ENCODE measurements around the gene PEX6.
"Not testable (repeated sequence)": the region's sequence is repeated elsewhere in the genome, so short reads cannot be mapped to it uniquely, and the experiment has no call there.

The PEX6 gene

DNA sequence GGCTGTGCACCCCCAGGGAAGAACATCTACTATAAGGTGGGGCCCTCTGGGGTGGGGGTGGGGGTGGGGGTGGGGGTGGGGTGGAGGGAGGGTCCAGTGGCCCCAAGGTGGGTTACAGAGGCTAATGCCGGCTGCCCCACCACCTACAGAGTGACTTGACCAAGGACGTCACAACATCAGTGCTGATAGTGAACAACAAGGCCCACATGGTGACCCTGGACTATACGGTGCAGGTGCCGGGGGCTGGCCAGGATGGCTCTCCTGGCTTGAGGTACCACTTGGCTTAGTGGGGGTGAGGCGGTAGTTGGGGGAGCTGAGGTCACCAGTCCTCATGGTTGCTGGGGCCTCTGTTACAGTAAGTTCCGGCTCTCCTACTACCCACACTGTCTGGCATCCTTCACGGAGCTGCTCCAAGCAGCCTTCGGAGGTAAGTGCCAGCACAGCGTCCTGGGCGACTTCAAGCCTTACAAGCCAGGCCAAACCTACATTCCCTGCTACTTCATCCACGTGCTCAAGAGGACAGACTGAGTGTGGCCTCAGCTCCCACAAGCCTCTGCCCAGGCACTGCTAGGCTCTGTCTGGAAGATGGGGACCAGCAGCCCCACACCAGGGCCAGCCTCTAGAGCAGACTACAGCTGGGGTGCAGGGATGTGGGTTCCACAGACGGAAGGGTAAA is 15.7 kb downstream of the PEX6 start:
- no peak for DNase-seq

DNA sequence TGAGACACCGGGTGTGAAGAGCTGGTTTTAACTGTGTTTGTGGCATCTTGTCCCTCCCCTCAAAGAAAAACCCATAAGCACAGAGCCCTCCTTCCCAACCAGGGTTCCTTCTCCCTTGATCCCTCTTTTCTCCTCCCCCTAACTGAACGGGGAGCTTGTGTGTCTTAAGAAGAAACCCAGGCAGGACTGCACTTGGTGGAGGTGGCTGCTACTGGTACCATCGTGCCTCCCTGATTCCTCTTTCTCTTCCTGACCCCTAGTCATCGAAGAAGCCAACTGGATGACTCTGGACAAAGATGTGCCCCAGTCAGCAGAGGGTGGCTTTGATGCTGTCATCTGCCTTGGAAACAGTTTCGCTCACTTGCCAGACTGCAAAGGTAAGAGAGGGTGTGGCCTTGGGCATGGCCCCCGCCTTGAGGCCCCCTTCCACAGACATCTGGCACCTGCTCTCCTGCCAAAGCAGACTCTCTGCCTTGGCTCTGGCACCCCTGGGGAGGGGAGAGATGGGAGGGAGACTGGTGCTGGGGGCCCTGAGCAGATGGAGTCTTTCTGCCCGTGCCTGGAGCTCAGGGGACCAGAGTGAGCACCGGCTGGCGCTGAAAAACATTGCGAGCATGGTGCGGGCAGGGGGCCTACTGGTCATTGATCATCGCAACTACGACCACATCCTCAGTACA is 16.3 kb downstream of the PEX6 start:
- DNase-seq: peak; percentile 72

DNA sequence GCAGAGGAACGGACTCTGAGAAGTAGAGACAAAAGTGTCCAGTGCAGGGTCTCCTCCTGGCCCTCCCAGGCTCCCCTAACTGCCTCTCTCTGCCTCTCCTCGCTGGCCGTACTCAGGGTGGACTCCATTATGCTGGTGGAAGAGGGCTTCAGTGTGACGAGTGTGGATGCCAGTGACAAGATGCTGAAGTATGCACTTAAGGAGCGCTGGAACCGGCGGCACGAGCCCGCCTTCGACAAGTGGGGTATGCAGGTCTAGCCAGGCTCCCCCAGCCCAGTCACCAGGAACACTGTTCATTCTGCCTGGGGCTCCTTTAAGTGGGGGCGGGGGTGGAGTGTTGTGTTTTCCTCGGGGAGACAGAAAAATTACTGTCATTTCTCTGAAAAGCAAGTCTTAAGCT is 16.9 kb downstream of the PEX6 start:
- DNase-seq: no peak

DNA sequence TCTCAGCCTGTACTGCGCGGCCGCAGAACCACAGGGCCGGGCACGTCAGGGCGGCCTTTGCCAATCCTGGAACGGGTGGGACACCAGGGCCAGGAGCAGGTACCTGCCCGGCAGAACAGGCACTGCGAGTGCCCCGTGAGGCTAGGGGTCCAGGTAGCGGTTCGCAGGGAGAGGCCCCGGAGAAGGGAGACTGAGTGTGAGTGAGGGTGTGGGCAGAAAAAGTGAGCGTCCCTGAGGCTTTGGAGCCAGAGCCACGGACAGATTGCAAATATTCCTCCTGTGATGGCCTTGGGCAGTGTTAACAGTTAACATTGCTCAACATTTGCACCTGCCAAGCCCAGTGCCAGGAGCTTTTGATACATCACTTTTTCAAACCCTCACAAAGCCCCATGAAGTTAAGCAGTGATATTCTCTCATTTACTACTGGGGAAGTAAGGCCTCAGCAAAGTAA is 17.9 kb downstream of the PEX6 start:
- no peak for DNase-seq

DNA sequence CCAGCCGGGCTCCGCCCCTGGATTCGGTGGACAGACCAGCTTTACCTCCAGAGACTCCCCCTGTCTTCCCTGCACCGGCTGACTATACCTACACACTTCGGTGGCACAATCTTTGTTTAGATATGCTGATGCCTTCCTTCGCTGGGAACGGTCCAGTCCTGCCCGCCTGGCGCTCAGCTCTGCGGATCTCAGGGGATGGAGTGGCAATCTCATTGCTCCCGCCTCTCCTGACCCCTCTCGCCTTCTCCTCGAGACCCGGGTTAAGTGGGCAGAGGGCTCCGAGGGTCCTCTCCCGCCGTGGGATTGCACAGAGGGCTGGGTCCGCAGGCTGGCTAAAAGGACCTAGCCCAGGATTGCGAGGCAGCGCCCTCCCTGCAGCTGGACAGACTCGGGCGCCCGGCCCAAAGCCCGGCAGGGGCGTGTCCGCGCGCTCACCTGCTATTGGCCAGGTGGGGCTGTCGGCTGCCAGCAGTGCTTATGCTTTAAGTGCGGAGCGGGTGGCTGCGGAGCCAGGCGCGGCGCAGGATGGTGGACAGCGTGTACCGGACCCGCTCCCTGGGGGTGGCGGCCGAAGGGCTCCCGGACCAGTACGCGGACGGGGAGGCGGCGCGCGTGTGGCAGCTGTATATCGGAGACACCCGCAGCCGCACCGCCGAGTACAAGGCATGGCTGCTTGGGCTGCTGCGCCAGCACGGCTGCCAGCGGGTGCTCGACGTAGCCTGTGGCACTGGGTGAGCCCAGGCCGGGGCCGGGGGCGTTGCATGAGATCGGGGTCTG is 18.6 kb downstream of the PEX6 start, which contains the start of gene GNMT:
TSS of gene GNMT (plus strand) at position 512 of the 777 bp plus-strand sequence. CDS start at position 526, 14 bp downstream.
- no peak for DNase-seq

DNA sequence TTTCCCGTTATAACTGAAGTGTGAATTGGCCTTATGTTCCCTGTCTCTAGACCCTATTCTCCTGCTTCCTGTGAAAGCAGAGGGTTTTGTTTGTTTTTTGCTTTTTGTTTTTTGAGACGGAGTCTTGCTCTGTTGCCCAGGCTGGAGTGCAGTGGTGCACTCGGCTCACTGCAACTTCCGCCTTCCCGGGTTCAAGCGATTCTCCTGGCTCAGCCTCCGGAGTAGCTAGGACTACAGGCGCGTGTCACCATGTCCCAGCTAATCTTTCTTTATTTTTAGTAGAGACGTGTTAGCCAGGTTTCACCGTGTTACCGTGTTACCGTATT is 19.1 kb downstream of the PEX6 start:
- DNase-seq: no peak

DNA sequence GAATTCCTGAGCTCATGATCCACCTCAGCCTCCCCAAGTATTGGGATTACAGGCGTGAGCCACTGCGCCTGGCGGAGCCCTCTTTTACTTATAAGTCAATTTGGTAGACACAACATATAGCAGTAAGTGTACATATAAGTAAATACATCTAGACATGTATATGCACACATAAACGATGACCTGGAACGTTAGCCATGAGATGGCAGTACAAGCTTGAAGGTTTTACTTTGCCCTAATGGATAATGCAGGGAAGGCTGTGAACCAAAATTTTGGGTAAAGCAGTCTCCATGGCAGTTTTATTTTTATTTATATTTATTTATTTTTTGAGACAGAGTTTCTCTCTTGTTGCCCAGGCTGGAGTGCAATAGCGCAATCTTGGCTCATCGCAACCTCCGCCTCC is 20.9 kb downstream of the PEX6 start:
- DNase-seq: peak; percentile 12

DNA sequence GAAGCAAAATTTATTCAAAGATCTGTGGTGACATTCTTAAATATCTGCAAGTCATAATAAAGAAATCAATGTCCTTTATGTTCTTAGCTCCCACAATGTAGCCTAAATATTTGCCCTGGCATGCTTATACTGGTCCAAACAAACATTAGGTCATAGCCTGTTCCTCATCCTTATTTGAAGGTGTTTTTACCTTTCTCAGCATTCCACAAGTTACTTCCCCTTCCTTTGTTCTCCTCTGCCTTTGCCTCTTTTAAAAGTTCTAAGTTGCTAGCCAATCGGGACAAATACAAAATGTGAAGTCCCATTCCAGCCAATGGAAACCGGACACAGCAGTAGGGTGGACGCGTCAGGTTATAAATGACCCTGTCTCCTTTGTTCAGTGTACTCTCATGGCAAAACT is 24.6 kb downstream of the PEX6 start:
- DNase-seq: not testable (repeated sequence)

DNA sequence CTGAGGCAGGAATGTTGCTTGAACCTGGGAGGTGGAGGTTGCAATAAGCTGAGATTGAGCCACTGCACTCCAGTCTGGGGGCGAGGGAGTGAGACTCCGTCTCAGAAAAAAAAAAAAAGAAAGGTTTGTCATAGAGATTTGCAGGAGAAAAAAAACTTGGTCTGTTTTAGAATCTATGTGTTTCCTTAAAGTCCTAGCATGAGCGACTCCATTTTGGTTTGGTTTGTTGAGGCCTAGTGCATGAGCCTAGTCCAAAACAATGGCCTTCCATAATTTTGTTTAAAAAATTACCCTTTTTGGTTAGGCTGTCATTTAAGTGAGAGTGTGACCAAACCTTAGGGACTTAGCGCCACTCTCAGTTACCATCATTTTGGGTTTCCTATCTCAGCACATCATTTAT is 26.6 kb downstream of the PEX6 start:
- DNase-seq: no peak

DNA sequence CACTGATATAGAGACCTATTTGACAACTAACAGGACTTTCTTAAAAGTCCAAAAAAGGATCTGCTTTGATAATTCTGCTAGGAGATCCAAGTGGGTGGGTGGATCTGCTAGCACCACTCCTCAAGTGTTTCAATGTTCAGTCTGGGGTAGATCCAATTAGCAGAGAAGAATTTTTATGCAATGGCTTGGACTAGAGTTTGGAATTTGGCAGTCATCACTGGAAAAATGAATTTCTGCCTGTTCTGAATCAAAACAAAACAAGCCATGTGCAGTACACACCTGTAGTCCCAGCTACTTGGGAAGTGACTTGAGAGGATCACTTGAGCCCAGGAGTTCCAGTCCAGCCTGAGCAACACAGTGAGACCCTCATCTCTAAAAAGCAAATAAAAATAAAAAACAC is 31.0 kb downstream of the PEX6 start:
- DNase-seq: no peak

DNA sequence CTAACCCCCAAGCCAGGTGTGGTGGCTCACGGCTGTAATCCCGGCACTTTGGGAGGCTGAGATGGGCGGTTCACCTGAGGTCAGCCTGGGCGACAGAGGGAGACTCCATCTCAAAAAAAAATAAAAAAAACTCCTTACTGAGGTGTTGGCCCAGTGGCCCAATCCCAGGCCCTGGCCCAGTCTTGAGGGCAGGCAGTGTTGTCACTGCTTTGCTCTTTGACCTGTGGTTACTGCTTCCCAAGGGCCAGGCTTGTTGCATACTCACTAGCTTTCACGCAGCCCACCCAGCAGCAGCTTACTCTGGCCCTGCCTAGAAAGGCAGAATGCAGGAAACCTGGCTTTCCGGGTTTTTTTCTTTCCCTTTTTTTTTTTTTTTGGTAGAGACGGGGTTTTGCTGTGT is 36.5 kb downstream of the PEX6 start:
- DNase-seq: no peak

DNA sequence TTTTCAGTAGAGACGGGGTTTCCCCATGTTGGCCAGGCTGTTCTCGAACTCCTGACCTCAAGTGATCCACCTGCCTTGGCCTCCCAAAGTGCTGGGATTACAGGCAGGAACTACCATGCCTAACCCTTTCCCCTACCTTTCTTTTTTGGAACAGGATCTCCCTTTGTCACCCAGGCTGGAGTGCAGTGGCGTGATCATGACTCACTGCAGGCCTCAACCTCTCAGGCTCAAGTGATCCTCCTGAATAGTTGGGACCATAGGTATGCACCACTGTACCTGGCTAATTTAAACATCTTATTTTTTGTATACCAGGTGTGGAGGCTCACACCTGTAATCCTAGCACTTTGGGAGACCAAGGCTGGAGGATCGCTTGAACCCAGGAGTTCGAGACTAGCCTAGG is 37.6 kb downstream of the PEX6 start:
- DNase-seq: not testable (repeated sequence)

DNA sequence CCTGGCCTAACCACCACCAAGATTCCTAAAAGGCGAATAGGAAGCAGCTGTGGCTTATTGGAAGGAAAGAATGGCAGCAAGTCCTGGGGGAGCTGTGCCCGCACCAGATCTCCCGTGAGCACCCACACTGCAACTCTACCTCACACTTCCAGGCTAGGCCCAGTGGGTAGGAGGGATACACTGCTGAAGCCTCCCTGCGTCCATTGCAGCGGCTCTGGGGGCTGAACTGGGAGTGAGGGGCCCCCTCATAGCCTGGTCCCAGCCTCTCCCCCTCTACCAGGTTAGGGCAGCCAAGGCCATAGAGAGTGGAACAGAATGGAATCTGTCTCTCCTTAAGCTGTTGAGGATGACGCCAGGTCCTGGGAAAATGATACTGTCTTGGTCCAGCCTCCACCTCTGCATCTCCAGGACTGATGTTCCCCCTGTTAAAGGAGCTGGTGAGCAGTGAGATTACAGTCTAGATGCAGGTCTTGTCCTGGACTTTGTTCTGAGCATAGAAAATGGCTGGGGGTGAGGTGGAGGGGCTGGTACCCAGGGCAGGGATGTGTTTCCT is 38.4 kb downstream of the PEX6 start:
- DNase-seq: no peak

DNA sequence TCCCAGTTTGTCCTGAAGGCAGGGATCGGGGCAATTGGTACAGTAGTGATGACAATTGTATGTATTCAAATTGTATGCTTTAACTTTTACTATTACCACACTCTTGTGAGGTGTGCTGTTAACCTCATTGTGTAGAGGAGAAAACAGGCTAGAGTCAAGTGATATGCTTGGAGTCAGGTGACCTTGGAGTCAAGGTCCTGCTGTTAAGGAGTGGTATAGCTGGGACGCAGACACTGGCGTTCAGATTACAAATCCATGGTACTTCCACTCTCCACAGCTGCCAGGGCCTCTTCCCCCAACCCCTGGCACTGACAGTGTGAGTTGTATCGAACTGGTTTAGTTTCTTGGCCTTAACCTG is 39.2 kb downstream of the PEX6 start:
- no peak for DNase-seq

DNA sequence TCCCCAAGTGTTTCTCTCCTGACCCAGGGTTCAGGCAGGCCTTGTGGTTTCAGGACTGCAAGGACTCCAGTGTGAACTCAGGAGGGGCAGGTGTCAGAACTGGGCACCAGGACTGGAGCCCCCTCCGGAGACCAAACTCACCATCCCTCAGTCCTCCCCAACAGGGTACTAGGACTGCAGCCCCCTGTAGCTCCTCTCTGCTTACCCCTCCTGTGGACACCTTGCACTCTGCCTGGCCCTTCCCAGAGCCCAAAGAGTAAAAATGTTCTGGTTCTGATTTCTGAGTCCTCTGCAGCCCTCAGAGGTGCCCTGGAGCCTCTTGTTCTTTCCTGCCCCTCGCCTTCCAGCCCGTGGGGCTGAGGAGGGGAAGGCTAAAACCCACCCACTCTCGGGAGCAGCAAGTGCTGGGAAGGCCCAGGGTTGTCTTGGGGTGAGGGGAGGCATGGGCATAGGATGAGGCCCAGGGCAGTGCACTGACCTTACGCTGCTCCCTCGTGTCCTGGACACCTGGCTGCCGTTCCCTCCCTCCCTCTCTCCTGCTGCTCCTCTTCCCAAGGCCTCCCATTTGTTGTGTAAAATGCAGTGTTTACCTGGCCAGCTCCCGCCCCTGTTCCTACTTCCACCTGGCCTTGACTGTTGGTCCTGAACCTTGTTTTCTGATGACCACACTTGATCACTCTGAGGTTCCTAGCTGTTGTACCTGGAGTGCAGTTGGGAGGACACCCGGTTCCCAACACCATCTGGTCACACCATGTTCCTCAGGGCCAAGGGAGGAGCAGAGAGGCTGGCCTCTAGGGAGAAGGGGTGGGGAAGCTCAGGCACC is 39.8 kb downstream of the PEX6 start:
- DNase-seq: no peak

DNA sequence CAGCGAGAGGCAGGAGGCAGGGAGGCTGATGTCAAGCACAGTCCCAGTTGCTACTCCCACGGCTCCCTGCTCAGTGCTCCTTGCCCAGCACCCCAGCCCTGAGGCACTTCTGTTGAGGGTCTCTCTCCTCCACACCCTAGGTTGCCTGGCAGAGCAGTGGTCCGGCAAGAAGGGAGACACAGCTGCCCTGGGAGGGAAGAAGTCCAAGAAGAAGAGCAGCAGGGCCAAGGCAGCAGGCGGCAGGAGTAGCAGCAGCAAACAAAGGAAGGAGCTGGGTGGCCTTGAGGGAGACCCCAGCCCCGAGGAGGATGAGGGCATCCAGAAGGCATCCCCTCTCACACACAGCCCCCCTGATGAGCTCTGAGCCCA is 40.6 kb downstream of the PEX6 start:
- no peak for DNase-seq

DNA sequence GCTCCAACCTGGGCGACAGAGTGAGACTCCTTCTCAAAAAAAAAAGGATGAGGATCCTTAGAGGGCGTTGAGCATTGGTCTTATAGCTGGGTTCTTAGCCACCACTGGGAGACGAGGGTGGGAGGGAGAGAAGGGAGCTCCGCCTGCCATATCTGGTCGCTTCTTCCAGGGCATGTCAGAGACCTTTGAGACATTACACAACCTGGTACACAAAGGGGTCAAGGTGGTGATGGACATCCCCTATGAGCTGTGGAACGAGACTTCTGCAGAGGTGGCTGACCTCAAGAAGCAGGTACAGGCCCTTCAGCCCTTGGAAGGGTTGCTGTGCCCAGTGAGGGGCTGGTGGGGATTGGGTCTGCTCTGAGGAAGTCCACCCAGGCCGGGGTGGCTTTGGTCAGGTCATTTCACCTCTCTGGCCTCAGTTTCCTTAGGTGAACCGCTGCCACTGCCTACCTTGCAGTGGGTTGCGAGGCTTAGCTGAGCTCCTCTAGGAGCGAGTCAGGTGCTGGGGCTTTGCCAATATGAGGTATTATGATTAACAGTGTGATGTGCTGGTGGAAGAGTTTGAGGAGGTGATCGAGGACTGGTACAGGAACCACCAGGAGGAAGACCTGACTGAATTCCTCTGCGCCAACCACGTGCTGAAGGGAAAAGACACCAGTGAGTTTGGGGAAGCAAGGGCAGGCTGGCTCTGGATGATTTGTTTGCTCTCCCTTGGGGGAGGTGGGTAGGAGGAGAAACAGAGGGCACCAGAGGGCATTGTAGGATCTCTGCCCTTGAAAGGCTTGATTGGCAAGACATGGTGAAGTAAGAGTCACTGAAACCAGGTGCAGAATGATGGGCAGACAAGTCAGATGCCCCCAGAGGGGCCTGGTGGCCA is 41.2 kb downstream of the PEX6 start:
- no peak for DNase-seq

DNA sequence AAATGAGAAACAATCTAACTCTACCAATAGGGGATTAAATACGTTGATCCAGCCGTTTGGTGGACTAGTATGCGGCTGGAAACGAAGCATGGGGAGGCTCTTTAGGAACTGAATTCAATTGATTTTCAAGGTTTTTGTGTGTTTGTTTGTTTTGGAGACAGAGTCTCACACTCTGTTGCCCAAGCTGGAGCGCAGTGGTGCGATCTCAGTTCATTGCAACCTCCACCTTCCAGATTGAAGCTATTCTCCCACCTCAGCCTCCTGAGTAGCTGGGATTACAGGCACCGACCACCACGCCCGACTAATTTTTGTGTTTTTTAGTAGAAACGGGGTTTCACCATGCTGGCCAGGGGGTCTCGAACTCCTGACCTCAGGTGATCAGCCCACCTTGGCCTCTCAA is 42.6 kb downstream of the PEX6 start:
- DNase-seq: no peak

DNA sequence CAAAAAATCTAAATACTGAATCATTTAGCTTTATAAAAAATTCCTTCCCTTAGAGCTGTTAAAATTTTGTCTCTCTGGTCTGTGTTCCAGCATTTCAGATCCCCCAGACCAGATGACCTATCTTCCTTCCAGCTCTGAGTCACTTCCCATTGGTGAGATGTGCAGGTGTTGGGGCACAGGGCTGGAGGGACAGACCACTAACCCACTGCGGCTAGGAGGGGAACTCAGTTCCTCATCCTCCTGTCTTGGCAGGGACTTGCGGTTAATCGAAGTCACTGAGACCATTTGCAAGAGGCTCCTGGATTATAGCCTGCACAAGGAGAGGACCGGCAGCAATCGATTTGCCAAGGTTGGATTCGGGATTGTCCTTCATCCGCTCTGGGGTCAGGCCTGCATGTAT is 43.7 kb downstream of the PEX6 start:
- no peak for DNase-seq

DNA sequence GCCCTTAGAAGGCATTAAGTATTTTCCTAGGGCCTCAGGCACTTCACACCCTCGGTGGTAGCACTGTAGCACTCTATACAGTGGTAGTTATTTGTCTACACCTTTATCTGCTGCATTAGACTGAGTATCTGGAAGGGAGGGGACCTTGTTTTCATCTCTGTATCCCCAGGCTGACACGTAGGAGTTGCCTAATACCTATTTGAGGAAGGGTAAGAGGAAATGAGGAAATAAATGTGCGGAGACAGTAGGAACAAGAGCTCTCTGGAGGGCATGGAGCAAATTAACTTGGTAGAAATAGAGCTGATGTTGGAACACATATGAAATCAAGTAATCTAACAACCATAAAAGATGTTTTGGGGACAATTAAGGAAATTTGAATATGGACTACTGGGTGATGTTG is 45.8 kb downstream of the PEX6 start:
- DNase-seq: no peak

DNA sequence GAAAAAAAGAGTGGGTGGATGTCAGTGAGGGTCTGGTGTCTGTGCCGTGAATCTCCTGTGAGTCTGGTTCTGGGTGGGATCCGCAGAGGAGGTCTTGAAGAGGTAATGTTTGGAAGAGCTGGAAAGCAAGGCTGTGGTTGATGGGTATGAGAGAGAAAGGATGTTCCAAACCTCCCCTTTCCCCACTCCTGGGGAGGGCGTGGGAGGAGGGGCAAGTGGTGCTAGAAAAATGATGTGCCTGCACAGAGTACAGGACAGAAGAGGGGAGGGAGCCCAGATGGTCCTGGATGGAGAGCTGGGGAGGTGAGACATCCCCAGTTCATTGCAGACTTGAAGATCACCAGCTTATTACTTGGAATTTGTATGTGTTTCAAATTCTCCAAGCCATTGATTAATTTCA is 46.6 kb downstream of the PEX6 start:
- DNase-seq: no peak

DNA sequence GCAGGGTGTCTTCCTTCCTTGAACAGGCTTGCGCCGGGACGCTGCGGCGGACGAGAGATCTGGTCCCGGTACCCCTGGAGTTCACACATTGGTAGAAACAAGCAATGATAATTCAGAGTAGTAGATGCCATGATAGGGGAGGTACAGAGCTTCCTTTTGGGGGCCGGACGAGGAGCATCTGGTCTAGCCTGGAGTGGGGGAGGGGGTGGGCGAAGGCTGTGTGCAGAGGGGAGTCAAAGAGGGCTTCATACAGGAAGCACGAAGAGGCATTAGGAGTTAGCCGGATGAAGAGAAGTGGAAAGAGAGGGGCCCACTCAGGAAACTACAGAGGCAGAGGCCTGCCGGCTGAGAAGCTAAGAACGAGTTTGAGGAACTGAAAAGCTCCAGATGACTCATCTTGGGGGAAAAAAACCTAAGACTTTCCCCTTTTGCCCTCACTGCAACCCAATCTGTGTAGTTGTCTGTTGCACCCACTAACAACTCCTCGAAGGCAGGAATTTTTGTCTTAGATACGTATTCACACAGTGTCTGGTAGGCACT is 49.1 kb downstream of the PEX6 start:
- DNase-seq: no peak

All from NCI-H446 treated with DMSO at 0.1 percent for 48 hours (cell line).